ENCODE measurements around the gene CLNK.
"Not testable (repeated sequence)": the region's sequence is repeated elsewhere in the genome, so short reads cannot be mapped to it uniquely, and the experiment has no call there.

DNA sequence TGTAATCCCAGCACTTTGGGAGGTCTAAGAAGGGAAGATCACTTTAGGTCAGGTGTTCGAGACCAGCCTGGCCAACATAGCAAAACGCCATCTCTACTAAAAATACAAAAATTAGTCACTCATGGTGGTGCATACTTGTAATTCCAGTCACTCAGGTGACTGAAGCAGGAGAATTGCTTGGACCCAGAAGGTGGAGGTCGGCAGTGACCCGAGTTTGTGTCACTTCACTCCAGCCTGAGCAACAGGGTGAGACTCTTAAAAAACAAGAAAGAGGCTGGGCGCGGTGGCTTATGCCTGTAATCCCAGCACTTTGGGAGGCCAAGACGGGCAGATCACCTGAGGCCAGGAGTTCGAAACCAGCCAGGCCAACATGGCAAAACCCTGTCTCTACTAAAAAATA is 69.6 kb downstream of the CLNK start:
- TF ChIP-seq, protein P1, sequence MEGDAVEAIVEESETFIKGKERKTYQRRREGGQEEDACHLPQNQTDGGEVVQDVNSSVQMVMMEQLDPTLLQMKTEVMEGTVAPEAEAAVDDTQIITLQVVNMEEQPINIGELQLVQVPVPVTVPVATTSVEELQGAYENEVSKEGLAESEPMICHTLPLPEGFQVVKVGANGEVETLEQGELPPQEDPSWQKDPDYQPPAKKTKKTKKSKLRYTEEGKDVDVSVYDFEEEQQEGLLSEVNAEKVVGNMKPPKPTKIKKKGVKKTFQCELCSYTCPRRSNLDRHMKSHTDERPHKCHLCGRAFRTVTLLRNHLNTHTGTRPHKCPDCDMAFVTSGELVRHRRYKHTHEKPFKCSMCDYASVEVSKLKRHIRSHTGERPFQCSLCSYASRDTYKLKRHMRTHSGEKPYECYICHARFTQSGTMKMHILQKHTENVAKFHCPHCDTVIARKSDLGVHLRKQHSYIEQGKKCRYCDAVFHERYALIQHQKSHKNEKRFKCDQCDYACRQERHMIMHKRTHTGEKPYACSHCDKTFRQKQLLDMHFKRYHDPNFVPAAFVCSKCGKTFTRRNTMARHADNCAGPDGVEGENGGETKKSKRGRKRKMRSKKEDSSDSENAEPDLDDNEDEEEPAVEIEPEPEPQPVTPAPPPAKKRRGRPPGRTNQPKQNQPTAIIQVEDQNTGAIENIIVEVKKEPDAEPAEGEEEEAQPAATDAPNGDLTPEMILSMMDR (IDR thresholded peaks at IDR 0.05), result not testable (repeated sequence)
- TF ChIP-seq POLR2A, POLR2AphosphoS5 (IDR thresholded peaks at IDR 0.05): not testable (repeated sequence)

All from transverse colon (tissue), 4 donors.